Measurements from ENCODE around the gene NADSYN1.
"Not testable (repeated sequence)": the region's sequence is repeated elsewhere in the genome, so short reads cannot be mapped to it uniquely, and the experiment has no call there.

NADSYN1 gene

DNA sequence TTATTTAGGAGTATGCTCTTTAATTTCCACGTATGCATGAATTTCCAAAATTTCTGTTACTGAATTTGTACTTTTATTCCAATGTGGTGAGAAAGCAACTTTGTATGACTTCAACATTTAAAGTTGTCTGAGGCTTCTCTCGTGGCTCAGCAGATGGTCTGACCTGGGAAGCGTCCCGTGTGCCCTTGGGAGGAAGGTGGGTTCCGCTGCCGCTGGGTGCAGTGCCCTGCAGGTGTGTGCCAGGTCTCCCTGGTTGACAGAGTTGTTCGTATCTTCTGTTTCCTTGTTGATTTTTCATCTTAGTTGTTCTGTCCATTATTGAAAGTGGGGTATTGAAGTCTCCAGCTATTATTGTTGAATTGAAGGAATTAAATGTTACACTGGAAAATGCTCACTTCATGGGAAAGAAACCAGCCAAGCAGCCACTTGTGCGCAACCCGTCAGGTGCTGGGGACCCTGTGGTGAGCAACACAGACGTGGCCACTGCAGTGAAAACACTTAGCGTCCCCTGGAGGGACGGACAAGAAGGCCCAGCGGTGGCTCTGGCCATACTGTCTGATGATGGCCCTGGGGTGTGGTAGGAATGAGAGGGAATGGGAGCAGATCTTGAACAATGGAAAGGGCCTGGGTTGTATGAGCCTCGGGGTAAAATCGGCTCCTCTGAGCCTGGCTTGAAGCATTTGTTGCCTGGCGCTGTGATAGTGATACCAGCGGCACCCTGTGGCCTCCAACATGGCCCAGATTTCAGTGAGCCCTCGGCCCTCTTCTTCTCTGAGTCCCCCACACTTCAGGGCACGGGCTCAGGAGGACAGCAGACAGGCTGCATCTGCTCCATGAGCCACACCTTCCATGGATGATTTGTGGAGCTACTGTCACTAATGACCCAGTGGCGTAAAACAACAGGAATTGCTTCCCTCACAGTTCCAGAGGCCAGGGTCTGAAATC lies 42.6 kb downstream of the NADSYN1 start:
- DNase-seq, result no peak

DNA sequence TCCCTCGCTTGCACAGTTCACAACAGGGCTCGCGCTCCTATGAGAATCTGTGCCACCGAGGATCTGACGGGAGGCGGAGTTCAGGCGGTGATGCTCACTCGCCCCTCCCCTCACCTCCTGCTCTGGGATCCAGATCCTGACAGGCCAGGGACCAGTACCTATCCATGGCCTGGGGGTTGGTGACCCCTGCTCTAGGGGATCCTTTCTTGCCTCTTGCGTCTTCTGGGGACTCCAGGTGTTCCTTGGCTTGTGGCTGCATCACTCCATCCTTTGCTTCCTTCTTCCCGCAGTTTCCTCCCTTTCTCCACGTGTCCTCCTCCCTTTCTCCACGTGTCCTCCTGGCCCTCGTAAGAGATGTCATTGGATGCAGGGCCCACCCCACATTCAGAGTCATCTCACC lies 43.4 kb downstream of the NADSYN1 start:
- no peak for DNase-seq

- DNase-seq, result no peak
Observed at GRCh38 chr11:71498091-71498490, 45.1 kb downstream of the NADSYN1 start.

DNA sequence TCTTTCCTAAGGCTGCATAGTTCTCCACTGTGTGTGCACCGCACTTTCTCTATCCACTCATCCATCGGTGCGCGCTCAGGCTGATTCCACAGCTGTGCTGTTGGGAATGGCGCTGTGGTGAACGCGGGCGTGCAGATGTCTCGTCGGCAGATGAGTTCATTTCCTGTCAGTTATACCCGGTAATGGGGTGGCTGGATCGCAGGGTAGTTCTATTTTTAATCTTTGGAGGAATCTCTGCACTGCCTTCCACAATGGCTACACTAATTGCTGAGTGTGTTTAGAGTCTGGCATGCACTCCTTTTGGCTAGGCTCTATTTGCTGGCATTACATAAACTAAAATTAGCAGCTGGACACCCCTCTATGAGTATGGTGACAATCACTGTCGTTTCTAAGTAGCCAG lies 46.1 kb downstream of the NADSYN1 start:
- no peak for DNase-seq

DNA sequence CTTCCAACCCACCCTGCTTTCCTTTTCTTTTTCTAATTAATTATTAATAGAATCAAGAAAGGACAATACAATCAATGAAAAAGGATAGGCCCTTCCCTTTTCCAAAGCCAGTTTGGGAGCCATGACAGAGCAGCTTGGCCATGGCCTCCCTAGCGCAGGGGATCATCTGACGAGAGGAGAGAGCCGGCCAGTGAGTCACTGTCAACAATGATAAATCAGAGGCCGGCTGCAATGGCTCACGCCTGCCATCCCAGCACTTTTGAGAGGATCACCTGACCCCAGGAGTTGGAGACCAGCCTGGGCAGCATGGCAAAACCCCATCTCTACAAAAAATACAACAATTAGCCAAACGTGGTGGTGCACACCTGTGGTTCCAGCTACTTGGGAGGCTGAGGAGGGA lies 46.5 kb downstream of the NADSYN1 start:
- DNase-seq, result no peak

DNA sequence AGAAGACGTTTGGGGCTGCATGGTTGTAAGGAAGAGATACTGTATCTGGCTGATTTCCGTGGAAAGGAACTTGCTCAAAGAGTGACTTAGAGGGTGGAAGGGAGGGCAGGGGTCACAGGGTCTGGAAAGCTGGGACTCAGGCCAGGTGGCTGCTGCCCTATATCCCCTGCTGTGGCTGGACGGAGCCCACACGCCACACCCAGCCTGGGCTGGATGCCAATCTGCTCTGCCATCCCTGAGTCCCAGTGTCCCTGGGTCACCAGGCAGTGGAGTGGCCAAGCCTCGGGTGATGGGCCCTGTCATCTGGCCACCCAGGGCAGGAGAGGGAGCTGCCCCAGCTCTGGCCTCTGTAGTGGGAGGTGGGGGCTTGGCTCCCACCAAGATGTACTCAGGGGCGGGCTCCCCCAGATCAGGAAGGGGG lies 47.6 kb downstream of the NADSYN1 start:
- no peak for DNase-seq

GRCh38 chr11:71501071-71501985 lies 48.3 kb downstream of the NADSYN1 start:
- DNase-seq, result no peak

DNA sequence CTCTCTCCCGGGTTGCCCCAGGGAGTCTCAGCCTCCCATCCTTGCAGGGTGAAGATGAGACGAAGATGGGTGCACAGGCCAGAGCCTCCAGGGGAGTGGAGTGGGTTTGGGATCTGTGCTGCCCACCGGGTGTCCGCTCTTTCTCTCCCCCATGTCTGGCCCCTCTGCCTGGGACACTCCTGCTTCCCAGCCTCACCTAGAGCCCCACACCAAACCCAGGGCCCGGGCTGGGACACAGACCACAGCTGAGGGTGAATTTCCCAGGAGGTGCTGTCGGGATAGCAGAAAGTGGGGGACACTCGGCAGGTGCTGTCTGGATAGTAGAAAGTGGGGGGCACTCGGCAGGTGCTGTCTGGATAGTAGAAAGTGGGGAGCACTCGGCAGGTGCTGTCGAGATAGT lies 49.0 kb downstream of the NADSYN1 start:
- no peak for DNase-seq

- DNase-seq, result no peak
Observed at GRCh38 chr11:71502871-71503435, 50.0 kb downstream of the NADSYN1 start.

DNA sequence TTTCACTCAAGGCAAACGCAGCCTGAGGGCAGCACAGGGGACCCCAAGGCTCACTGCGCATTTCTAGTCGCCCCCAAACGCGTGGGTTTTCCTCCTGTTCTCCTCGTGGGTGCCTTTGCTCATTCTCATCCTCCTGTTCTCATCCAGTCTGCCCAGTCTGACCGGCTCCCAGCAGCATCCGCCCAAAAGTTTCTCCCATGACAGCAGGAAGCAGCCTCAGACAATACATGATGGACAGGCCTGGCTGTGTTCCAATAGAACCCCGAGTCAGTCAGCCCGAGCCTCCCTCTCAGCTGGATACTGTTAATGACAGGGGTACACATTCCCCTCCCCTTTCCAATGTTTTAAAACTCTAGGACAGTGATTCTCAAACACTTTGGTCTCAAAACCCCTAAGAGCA lies 51.5 kb downstream of the NADSYN1 start:
- DNase-seq, result no peak

GRCh38 chr11:71505001-71505400 lies 52.0 kb downstream of the NADSYN1 start:
- DNase-seq, result no peak

DNA sequence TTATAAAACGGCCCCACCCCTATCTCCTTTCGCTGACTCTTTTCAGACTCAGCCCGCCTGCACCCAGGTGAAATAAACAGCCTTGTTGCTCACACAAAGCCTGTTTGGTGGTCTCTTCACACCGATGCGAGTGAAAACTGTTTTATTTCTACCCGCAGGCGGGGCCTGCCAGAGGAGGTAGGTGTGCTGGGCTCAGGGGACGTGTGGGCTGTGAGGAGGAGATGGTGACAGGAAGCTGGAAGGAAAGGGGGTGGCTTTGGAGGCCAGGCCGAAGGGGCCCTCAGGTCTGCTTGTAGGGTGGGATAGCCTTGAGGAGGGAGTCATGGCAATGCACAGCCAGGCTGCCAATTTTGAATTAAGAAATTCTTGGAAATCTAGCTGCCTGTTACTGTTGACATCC lies 52.8 kb downstream of the NADSYN1 start:
- no peak for DNase-seq

- no peak for DNase-seq
Observed at GRCh38 chr11:71507102-71507501, 54.1 kb downstream of the NADSYN1 start.

- DNase-seq, result no peak
Observed at GRCh38 chr11:71518506-71519471, 65.8 kb downstream of the NADSYN1 start.

GRCh38 chr11:71519546-71519945 lies 66.5 kb downstream of the NADSYN1 start:
- DNase-seq, result no peak

DNA sequence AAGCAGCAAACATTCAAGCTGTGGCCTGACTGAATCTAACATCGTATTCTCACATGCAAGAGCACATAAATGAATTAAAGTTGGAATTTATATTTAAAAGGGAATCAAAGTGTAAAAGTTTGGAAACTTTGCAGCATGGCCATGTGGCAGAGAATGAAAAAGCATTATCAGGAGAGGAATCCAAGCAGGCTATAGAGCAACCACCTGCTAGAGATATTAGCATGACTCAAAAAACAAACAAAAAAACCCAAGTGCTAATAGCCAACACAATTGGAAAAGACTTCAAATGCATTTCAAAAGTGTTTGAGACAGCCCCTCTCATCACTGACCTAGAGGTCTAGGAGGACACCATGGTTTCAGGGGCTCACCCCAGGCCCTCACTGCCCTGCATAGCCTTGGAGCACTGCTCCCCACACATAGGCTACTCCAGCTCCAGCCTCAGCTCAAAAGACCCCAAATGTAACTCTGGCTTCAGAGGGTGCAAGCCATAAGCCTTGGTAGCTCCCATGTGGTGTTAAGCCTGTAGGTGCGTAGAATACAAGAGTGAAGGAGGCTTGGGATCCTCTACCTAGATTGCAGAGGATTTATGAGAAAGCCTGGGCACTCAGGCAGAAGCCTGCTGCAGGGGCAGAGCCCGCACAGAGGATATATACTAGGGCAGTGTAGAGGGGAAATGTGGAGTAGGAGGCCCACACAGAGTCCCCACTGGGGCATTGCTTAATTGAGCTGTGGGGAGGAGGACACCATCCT lies 72.4 kb downstream of the NADSYN1 start:
- DNase-seq, result no peak

DNA sequence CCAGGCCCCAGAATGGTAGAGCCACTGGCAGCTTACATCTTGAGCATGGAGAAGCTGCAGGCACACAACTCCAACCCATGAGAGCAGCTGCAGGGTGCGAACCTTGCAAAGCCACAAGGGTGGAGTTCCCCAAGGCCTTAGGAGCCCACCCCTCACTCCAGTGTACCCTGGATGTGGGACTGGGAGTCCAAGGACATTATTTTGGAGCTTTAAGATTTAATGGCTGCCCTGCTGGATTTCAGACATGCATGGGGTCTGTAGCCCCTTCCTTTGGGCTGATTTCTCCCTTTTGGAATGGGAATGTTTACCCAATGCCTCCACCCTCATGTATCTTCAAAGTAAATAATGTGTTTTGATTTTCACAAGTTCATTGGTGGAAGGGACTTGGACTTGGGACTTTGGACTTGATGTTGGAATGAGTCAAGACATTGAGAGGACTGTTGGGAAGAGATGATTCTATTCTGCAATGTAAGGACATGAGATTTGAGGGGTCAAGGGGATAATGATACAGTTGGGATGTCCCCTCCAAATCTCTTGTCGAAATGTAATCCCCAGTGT lies 73.0 kb downstream of the NADSYN1 start:
- DNase-seq, result no peak

- not testable (repeated sequence) for DNase-seq
Observed at GRCh38 chr11:71526796-71527575, 74.0 kb downstream of the NADSYN1 start, which contains the start of gene KRTAP5-7. KRTAP5-7 (plus strand) TSS chr11:71527267; CDS start chr11:71527301, 34 bp downstream.

- DNase-seq, result no peak
Observed at GRCh38 chr11:71527576-71528210, 74.7 kb downstream of the NADSYN1 start.

DNA sequence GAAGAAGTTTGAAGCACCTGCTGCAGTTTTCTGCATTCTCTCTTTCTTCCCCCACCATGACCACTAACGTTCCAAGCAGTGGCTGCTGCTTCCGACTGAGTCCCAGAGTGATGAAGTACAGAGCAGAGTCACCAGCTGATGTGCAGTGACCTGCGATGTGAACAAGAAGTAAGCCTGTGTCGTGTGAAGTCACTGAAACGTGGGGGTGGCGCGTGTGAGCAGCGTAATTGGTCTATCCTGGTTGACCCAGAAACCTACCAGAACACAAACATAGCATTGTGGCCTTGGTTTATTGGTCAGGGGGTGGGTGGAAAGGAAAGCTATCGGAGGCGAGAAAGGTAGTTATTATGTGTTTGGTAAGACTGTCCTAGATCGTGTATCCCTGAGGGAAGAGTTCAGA lies 77.6 kb downstream of the NADSYN1 start:
- DNase-seq, result no peak
